ENCODE results near the gene UBE3C.

- TF ChIP-seq CTCF (IDR thresholded peaks at IDR 0.05) (no peak), POLR2A (IDR thresholded peaks at IDR 0.05) (no peak), POLR2AphosphoS5 (IDR thresholded peaks at IDR 0.05) (no peak), EP300 (IDR thresholded peaks at IDR 0.05) (no peak)
Observed at GRCh38 chr7:157140511-157140905, 1.8 kb downstream of the UBE3C start.

Data from upper lobe of left lung (tissue), 4 donors.